K562 (cell line): ENCODE data around the gene MTA2. TPM values are rescaled to one million over a fixed set of nuclear protein-coding genes. Genes with fewer than 3 reads are reported as not detected.

ENCODE experiments used
- EHMT2 ChIP-seq: fragments of 450-650 bp; IDR thresholded peaks from 2 replicates; pipeline ENCODE4 v1.6.1; 2018; ENCODE audit warnings: antibody characterized with exemption
- ELF1 ChIP-seq: fragments of 200-800 bp; sonication (Bioruptor generic); IDR thresholded peaks from 2 replicates; pipeline ENCODE4 v1.6.1; 2016; ENCODE audit warnings: missing genetic modification characterization, missing compliant biosample characterization
- ELF4 ChIP-seq: fragments of 450-650 bp; formaldehyde crosslinking; IDR thresholded peaks from 2 replicates; pipeline ENCODE4 v1.4.0; 2022; ENCODE audit warnings: missing genetic modification characterization
- EP400 ChIP-seq: fragments of 450-650 bp; IDR thresholded peaks from 2 replicates; pipeline ENCODE4 v1.6.1; 2017; ENCODE audit warnings: antibody characterized with exemption, mild to moderate bottlenecking, moderate library complexity
- FOXJ2 ChIP-seq: fragments of 200-800 bp; sonication (Bioruptor generic); IDR thresholded peaks from 2 replicates; pipeline ENCODE4 v1.6.1; 2016; ENCODE audit warnings: missing genetic modification characterization, missing compliant biosample characterization
- GABPB1 ChIP-seq: sonication (generic); formaldehyde crosslinking; IDR thresholded peaks from 2 replicates; pipeline ENCODE4 v1.8.0; 2022; ENCODE audit warnings: mild to moderate bottlenecking, missing genetic modification reagents
- HDAC3 ChIP-seq: fragments of 450-650 bp; IDR thresholded peaks from 2 replicates; pipeline ENCODE4 v1.6.1; 2018; ENCODE audit warnings: borderline replicate concordance, mild to moderate bottlenecking, moderate library complexity; ENCODE audit not compliant: partially characterized antibody
- HDGF ChIP-seq: fragments of 450-650 bp; IDR thresholded peaks from 2 replicates; pipeline ENCODE4 v1.6.1; 2016
- KDM4B ChIP-seq, 2 experiments: fragments of 450-650 bp in 1 of 2; sonication (generic) in 1 of 2; IDR thresholded peaks; 2 replicates each; pipeline ENCODE4 v1.6.1; 2016 to 2017; ENCODE audit warnings: borderline replicate concordance in 2 of 2, antibody characterized with exemption in 1 of 2, low read depth in 1 of 2, mild to moderate bottlenecking in 1 of 2
- MCM5 ChIP-seq: fragments of 450-650 bp; IDR thresholded peaks from 2 replicates; pipeline ENCODE4 v1.6.1; 2016; ENCODE audit warnings: low read depth
- NEUROD1 ChIP-seq: fragments of 150-350 bp; IDR thresholded peaks from 2 replicates; pipeline ENCODE4 v1.6.1; 2014; ENCODE audit warnings: borderline replicate concordance, low read length, low read depth; ENCODE audit not compliant: partially characterized antibody
- NFE2 ChIP-seq: IDR thresholded peaks from 2 replicates; pipeline ENCODE4 v1.6.1; 2014; ENCODE audit warnings: antibody characterized with exemption, low read depth
- POLR3A ChIP-seq: IDR thresholded peaks from 2 replicates; pipeline ENCODE4 v1.6.1; 2011; ENCODE audit warnings: borderline replicate concordance, mild to moderate bottlenecking, moderate library complexity; ENCODE audit not compliant: insufficient read length, insufficient read depth; ENCODE audit errors: extremely low read depth
- SNRNP70 ChIP-seq: fragments of 200-400 bp; formaldehyde crosslinking; optimal IDR thresholded peaks from 2 replicates; pipeline ENCODE3; 2017; ENCODE audit warnings: low read depth, low read length
- SRSF9 ChIP-seq: fragments of 200-400 bp; formaldehyde crosslinking; IDR thresholded peaks from 2 replicates; pipeline ENCODE4 v1.6.1; 2017; ENCODE audit warnings: low read depth, low read length, borderline replicate concordance
- ZFP36 ChIP-seq: fragments of 150-350 bp; IDR thresholded peaks from 2 replicates; pipeline ENCODE4 v1.6.1; 2018; ENCODE audit warnings: low read length, low read depth; ENCODE audit not compliant: partially characterized antibody
- ZNF133 ChIP-seq: fragments of 250-450 bp; sonication (Bioruptor Pico); IDR thresholded peaks from 2 replicates; pipeline ENCODE4 v1.4.0; 2020; ENCODE audit warnings: mild to moderate bottlenecking
- ZNF3 ChIP-seq: fragments of 250-450 bp; sonication (Bioruptor Pico); IDR thresholded peaks from 2 replicates; pipeline ENCODE4 v1.5.0; 2021; ENCODE audit warnings: mild to moderate bottlenecking, moderate library complexity
- polyA plus RNA-seq, 8 experiments: library from polyadenylated mRNA; depleted of rRNA in 4 of 8; stranded (reverse) in 5 of 8; unstranded in 3 of 8; fragments of >200 nt; fragmentation: Nextera tagmentation in 2 of 8; fragmentation: Illumina TruSeq in 1 of 8; extraction: Ambion mirVana in 2 of 8; extraction: Trizol in 1 of 8; gene quantifications; 2 replicates each; pipeline versions ENCODE4 v1.2.1 to v1.2.3, GENCODE V29; 2011 to 2014; ENCODE audit warnings: inconsistent platforms in 1 of 8, missing spikeins in 1 of 8
- total RNA-seq, 7 experiments: library from RNA; depleted of rRNA in 6 of 7; stranded (reverse); fragments of >200 nt in 6 of 7; fragmentation: Illumina TruSeq in 2 of 7; extraction: Trizol in 2 of 7; gene quantifications; 2 replicates each; pipeline versions ENCODE4 v1.2.1 to v1.2.3, GENCODE V29; 2011 to 2021; ENCODE audit warnings: low replicate concordance in 1 of 7
- TF ChIP-seq, protein P1 (sequence below): fragments of 250-450 bp; sonication (Bioruptor Pico); IDR thresholded peaks from 2 replicates; pipeline ENCODE4 v1.5.0; 2021; ENCODE audit warnings: mild to moderate bottlenecking, moderate library complexity
- TF ChIP-seq, protein P2 (sequence below), 2 experiments: fragments of 450-650 bp; conservative IDR thresholded peaks; 2 replicates each; pipeline ENCODE4 v1.6.1; 2017; ENCODE audit warnings: mild to moderate bottlenecking in 2 of 2, moderate library complexity in 2 of 2
- TF ChIP-seq, protein P3 (sequence below): fragments of 450-650 bp; IDR thresholded peaks from 2 replicates; pipeline ENCODE4 v1.6.1; 2016
- TF ChIP-seq, protein P4 (sequence below): sonication (generic); formaldehyde crosslinking; IDR thresholded peaks from 2 replicates; pipeline ENCODE4 v1.8.1; 2022; ENCODE audit warnings: missing genetic modification reagents

Gene MTA2
- total and polyA plus RNA-seq, 9 of the 15 experiments (the other 6 are each of a cell fraction or from before 2014, with no cell fraction given) = 6.2 to 220 (median 172) TPM

DNA sequence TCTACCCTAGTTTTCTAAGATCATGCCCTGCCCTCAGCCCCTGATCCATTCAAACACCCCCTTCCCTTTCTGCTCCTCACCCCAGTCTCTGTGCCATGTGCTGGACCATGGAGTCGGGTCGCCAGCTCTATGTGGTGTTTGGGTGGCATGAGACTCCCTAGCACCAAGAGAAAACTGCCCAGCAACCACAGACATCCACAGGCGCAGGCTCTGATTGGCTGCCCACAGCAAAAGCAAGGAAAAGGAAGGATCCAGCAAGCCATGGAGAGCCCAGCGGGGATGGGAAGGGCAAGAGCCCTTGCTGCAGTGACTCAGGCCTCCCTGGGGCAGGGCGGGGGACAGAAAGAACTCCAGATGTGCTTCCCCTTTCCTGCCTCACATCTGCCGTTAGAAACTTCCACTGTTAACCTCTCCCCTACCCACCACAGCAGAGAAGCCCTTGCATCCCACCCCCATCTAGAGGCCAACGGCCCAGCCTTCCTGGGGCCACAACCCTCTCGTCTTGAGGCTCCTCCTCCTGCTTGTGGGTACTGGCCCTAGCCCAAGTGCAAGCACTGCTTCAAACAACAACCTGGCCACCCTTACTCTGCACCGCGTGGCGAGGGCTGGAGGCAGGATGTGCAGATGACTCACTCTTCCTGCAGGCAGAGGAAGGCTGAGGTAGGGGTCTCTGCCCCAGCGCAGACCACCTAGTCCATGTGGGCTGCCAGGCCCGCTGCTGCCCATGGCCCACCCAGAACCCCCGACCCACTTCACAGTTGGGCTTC lies 45.4 kb downstream of the MTA2 start (continued):
- TF ChIP-seq, protein P1, sequence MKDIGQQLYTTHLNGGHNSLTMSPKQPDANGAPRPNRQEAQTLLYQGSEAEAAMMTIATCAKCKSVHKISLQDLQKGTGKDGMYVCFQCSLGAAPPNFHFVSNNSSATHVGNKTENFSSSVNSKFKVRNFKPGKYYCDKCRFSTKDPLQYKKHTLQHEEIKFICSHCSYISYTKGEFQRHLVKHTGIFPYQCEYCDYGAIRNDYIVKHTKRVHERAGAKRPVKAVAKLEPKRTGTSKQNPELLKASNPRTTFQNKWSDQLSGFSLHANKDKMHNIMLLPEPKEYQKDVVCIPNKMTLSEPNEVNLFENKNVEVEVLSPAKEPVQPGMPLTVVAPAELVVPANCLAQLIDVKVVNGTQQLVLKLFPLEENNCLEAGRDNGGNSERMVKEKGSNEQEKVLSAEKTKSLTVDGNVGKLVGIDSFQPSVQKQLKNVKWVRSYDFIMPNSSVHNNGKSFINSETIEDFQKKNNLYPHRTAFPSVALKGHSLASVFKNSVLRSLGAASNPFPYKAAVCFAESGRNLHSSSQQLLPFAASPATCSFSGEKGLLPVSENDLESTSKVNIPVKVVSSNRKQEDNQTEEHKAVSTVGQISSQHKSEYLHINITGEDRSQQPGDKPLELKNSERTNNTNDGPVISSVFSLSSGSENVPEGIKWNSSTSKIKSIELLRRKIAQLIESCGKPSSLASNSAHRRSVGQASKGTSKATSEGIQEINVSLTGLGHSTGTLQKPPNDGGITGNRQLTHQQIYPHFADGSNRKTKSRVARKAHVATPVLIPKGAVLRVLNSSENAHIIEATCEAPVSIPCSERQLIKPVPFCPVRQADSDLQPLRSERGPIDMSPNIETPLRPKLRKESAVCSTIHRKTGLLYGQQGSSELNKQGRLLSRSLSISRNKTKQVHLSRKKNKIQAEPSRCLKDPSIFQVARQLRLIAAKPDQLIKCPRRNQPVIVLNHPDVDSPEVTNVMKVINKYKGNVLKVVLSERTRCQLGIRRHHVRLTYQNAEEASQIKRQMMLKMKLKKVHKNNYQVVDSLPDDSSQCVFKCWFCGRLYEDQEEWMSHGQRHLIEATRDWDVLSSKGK (CRISPR knock-in tag) = no peak
- TF ChIP-seq SNRNP70 = no peak
- TF ChIP-seq NFE2 = peak; percentile 85
- TF ChIP-seq, protein P2, sequence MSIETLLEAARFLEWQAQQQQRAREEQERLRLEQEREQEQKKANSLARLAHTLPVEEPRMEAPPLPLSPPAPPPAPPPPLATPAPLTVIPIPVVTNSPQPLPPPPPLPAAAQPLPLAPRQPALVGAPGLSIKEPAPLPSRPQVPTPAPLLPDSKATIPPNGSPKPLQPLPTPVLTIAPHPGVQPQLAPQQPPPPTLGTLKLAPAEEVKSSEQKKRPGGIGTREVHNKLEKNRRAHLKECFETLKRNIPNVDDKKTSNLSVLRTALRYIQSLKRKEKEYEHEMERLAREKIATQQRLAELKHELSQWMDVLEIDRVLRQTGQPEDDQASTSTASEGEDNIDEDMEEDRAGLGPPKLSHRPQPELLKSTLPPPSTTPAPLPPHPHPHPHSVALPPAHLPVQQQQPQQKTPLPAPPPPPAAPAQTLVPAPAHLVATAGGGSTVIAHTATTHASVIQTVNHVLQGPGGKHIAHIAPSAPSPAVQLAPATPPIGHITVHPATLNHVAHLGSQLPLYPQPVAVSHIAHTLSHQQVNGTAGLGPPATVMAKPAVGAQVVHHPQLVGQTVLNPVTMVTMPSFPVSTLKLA (conservative IDR thresholded peaks at IDR 0.05) = peak; percentile 42 to 69; a peak in 3 of 4 replicates
- TF ChIP-seq HDGF = 0 out of 2 replicates have a peak, but pooled peaks have one; percentile 66
- no peak for TF ChIP-seq POLR3A
- TF ChIP-seq ZFP36 = no peak
- no peak for TF ChIP-seq ZNF133 (CRISPR knock-in tag)
- TF ChIP-seq HDAC3 = no peak
- no peak for TF ChIP-seq SRSF9
- no peak for TF ChIP-seq NEUROD1
- no peak for TF ChIP-seq ZNF3 (CRISPR knock-in tag)
- TF ChIP-seq, protein P3, sequence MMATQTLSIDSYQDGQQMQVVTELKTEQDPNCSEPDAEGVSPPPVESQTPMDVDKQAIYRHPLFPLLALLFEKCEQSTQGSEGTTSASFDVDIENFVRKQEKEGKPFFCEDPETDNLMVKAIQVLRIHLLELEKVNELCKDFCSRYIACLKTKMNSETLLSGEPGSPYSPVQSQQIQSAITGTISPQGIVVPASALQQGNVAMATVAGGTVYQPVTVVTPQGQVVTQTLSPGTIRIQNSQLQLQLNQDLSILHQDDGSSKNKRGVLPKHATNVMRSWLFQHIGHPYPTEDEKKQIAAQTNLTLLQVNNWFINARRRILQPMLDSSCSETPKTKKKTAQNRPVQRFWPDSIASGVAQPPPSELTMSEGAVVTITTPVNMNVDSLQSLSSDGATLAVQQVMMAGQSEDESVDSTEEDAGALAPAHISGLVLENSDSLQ = no peak
- TF ChIP-seq, protein P4, sequence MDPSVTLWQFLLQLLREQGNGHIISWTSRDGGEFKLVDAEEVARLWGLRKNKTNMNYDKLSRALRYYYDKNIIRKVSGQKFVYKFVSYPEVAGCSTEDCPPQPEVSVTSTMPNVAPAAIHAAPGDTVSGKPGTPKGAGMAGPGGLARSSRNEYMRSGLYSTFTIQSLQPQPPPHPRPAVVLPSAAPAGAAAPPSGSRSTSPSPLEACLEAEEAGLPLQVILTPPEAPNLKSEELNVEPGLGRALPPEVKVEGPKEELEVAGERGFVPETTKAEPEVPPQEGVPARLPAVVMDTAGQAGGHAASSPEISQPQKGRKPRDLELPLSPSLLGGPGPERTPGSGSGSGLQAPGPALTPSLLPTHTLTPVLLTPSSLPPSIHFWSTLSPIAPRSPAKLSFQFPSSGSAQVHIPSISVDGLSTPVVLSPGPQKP (CRISPR knock-in tag) = no peak
- no peak for TF ChIP-seq MCM5
- peak; percentile 71 for TF ChIP-seq ELF4 (CRISPR knock-in tag)
- TF ChIP-seq KDM4B (IDR thresholded peaks at IDR 0.05; ENCODE audit: borderline replicate concordance in 2 of 2, low read depth in 1 of 2) = no peak
- no peak for TF ChIP-seq EHMT2
- no peak for TF ChIP-seq ELF1
- TF ChIP-seq FOXJ2 (tag) = no peak
- no peak for TF ChIP-seq GABPB1 (CRISPR knock-in tag)
- peak; percentile 64 for TF ChIP-seq EP400
